Uterus (tissue), 4 donors: ENCODE results near the gene GABRG3. TPM values are rescaled to one million over a fixed set of nuclear protein-coding genes. Genes with fewer than 3 reads are reported as not detected.

ENCODE experiments used
- DNase-seq, 2 donors: peaks; one replicate each; pipeline ENCODE4 v3.0.0-alpha.2; 2019 to 2020
- H3K27ac ChIP-seq, 2 donors: fragments of 200-600 bp; sonication (generic); 1 replicate in 1 of 2; 2 replicates in 1 of 2; pipeline ENCODE4 v1.5.1; 2016 to 2018
- H3K27me3 ChIP-seq, 2 donors: fragments of 200-600 bp; sonication (generic); one replicate each; pipeline ENCODE4 v1.5.1; 2018 to 2019; ENCODE audit warnings: control low read depth in 1 of 2
- H3K36me3 ChIP-seq, 2 donors: fragments of 200-600 bp; sonication (generic); one replicate each; pipeline ENCODE4 v1.5.1; 2019; ENCODE audit warnings: control low read depth in 1 of 2
- H3K4me1 ChIP-seq, 2 donors: fragments of 200-600 bp; sonication (generic); one replicate each; pipeline ENCODE4 v1.5.1; 2018 to 2019; ENCODE audit warnings: control low read depth in 1 of 2
- H3K4me3 ChIP-seq, 2 donors: fragments of 200-600 bp; sonication (generic); 1 replicate in 1 of 2; 2 replicates in 1 of 2; pipeline ENCODE4 v1.5.1; 2018 to 2019; ENCODE audit warnings: mild to moderate bottlenecking in 1 of 2
- H3K9me3 ChIP-seq, 2 donors: fragments of 200-600 bp; sonication (generic); one replicate each; pipeline ENCODE4 v1.5.1; 2019; ENCODE audit warnings: control low read depth in 1 of 2
- POLR2A ChIP-seq, 2 donors: fragments of 450-650 bp; IDR thresholded peaks; one replicate each; pipeline ENCODE4 v1.6.1; 2016; ENCODE audit warnings: antibody characterized with exemption in 2 of 2, mild to moderate bottlenecking in 1 of 2, moderate library complexity in 1 of 2
- intact Hi-C: fragments of 100-400 bp; cut with DNase I; formaldehyde crosslinking; loops from one replicate; pipeline ENCODE4 v1.15.1; 2023; ENCODE audit warnings: low total_unique reads
- total RNA-seq, 4 donors: library from RNA; depleted of rRNA in 3 of 4; stranded (reverse); fragments of >200 nt in 3 of 4; gene quantifications; one replicate each; pipeline versions ENCODE4 v1.1.0 to v1.2.4, GENCODE V29; 2014 to 2023
- TF ChIP-seq, protein P1 (sequence below), 4 experiments: fragments of 200-600 bp in 2 of 4; fragments of 450-650 bp in 2 of 4; sonication (generic) in 2 of 4; IDR thresholded peaks; one replicate each; pipeline ENCODE4 v1.5.1; 2016 to 2019; ENCODE audit warnings: antibody characterized with exemption in 4 of 4, mild to moderate bottlenecking in 2 of 4, moderate library complexity in 1 of 4
- donor health status: DM: yes; HTN: yes; CAD: no.

GABRG3 gene
- total RNA-seq, 4 donors from 2014 or later: 3.0 TPM; not detected in 3

- TF ChIP-seq, protein P1, sequence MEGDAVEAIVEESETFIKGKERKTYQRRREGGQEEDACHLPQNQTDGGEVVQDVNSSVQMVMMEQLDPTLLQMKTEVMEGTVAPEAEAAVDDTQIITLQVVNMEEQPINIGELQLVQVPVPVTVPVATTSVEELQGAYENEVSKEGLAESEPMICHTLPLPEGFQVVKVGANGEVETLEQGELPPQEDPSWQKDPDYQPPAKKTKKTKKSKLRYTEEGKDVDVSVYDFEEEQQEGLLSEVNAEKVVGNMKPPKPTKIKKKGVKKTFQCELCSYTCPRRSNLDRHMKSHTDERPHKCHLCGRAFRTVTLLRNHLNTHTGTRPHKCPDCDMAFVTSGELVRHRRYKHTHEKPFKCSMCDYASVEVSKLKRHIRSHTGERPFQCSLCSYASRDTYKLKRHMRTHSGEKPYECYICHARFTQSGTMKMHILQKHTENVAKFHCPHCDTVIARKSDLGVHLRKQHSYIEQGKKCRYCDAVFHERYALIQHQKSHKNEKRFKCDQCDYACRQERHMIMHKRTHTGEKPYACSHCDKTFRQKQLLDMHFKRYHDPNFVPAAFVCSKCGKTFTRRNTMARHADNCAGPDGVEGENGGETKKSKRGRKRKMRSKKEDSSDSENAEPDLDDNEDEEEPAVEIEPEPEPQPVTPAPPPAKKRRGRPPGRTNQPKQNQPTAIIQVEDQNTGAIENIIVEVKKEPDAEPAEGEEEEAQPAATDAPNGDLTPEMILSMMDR (IDR thresholded peaks at IDR 0.05): no peak
- H3K27me3 ChIP-seq: no peaks in the 10 kb centered on the region
- intact Hi-C loops: no loop called here
- no peaks in the 10 kb centered on the region for H3K9me3 ChIP-seq
- no peaks in the 10 kb centered on the region for H3K4me1 ChIP-seq
- no peaks in the 10 kb centered on the region for H3K36me3 ChIP-seq
- H3K27ac ChIP-seq: no peak overlapping the region
- DNase-seq: no peak
- no peak overlapping the region for H3K4me3 ChIP-seq
Observed at GRCh38 chr15:27248251-27248650, 277.3 kb downstream of the GABRG3 start.

DNA sequence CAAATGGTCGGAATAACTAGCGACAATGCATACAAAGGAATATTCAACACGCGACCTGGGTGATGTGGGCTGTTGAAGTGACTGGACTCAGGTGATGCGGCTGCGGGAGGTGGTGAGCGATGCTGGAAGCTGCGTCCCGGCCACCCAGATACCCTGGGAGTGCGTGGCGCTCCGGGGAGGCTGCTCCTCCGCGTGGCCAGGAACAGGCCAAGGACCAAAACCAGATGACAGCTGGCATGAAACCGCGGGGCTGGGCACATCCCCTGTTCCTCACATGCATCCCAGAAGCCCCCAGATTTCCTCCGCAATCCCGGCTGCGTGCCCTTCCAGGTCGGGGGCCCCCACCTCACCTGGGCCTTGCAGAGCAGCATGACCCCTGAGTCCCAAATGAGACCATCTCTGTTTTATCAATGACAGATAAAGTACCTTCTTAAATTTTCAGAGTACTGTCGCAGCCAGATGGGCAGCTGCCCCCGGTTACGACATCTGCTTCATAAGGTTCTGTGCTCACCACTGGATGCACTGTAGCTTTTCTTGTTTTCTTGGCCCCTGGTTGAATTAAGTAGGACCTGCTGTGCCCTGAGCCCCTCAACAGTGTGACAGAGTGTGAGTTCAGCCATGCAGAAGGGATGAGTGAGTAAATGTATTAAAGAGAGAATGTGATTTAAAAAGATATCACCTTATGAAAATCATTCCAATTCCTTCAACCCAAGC is 278.2 kb downstream of the GABRG3 start:
- Histone ChIP-seq H3K4me3 (no peak overlapping the region), H3K27ac (no peak overlapping the region), H3K36me3 (no peaks in the 10 kb centered on the region), H3K4me1 (no peaks in the 10 kb centered on the region), H3K9me3 (no peaks in the 10 kb centered on the region), H3K27me3 (no peaks in the 10 kb centered on the region)
- intact Hi-C loops: no loop called here
- no peak for DNase-seq
- no peak for TF ChIP-seq POLR2A (IDR thresholded peaks at IDR 0.05)
- TF ChIP-seq, protein P1 (IDR thresholded peaks at IDR 0.05): no peak

DNA sequence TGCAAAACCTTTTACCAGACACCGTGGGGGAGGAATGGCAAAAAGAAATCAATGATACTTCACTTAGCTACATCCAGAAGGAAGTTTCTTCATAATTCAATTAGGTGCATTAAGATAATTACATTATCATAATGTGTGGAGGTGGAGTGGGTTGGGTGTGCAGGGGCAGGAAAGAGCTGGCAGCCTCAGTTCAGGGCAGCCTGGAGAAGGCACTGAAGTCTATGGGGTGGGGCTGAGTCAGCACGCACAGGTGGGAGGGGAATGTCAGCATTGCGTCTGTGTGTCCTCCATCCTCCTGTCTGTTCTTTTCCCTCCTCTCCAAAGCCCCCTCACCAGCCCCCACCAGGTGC is 278.8 kb downstream of the GABRG3 start:
- Histone ChIP-seq H3K27me3 (no peaks in the 10 kb centered on the region), H3K27ac (no peak overlapping the region), H3K9me3 (no peaks in the 10 kb centered on the region), H3K4me3 (no peak overlapping the region), H3K36me3 (no peaks in the 10 kb centered on the region), H3K4me1 (no peaks in the 10 kb centered on the region)
- DNase-seq: no peak
- TF ChIP-seq, protein P1 (IDR thresholded peaks at IDR 0.05): no peak
- no peak for TF ChIP-seq POLR2A (IDR thresholded peaks at IDR 0.05)
- intact Hi-C loops: no loop called here

DNA sequence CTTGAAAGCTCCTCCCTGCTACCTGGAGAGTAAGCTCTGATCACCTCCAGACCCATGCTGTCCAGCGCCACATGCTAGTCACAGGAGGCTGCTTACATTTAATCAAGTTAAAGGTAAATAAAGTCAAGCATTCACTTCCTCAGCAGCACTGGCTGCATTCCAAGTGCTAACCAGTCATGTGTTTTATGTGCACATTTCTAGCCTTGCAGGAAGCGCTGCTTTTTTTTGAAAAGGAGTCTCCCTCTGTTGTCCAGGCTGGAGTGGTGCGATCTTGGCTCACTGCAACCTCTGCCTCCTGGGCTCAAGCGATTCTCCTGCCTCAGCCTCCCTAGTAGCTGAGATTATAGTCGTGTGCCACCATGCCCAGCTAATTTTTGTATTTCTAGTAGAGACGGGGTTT is 279.2 kb downstream of the GABRG3 start:
- Histone ChIP-seq H3K4me3 (no peak overlapping the region), H3K27me3 (no peaks in the 10 kb centered on the region), H3K4me1 (no peaks in the 10 kb centered on the region), H3K27ac (no peak overlapping the region), H3K36me3 (no peaks in the 10 kb centered on the region), H3K9me3 (no peaks in the 10 kb centered on the region)
- intact Hi-C loops: no loop called here
- no peak for DNase-seq
- TF ChIP-seq, protein P1 (IDR thresholded peaks at IDR 0.05): no peak
- TF ChIP-seq POLR2A (IDR thresholded peaks at IDR 0.05): no peak

GRCh38 chr15:27254055-27254454 is 283.1 kb downstream of the GABRG3 start:
- TF ChIP-seq, protein P1 (IDR thresholded peaks at IDR 0.05): no peak
- no peak for TF ChIP-seq POLR2A (IDR thresholded peaks at IDR 0.05)
- H3K9me3 ChIP-seq: no peaks in the 10 kb centered on the region
- no peaks in the 10 kb centered on the region for H3K27me3 ChIP-seq
- H3K27ac ChIP-seq: no peak overlapping the region
- H3K4me1 ChIP-seq: no peaks in the 10 kb centered on the region
- H3K4me3 ChIP-seq: no peak overlapping the region
- intact Hi-C loops: no loop called here
- H3K36me3 ChIP-seq: no peaks in the 10 kb centered on the region
- no peak for DNase-seq
